Neural progenitor cell (in vitro differentiated cells): ENCODE data around the gene GRAMD4.

Source experiments
- CTCF ChIP-seq: fragments of 200-600 bp; sonication (generic); IDR thresholded peaks from 2 replicates; pipeline ENCODE4 v1.5.1; 2017; ENCODE audit warnings: antibody characterized with exemption, mild to moderate bottlenecking
- EZH2 ChIP-seq: fragments of 200-600 bp; sonication (generic); IDR thresholded peaks from 2 replicates; pipeline ENCODE4 v1.6.1; 2017; ENCODE audit warnings: antibody characterized with exemption, mild to moderate bottlenecking, moderate library complexity

GRCh38 chr22:46634011-46634699 is 14.0 kb downstream of the GRAMD4 start:
- TF ChIP-seq CTCF (no peak), EZH2 (no peak)
